Esophagus squamous epithelium (tissue), 5 donors: Measurements from ENCODE around the gene GAB4. TPM values are rescaled to one million over a fixed set of nuclear protein-coding genes. Genes with fewer than 3 reads are reported as not detected.
A peak's percentile ranks its signal among the peaks of the same experiment; 100 is the strongest.
"Not testable (repeated sequence)": the region's sequence is repeated elsewhere in the genome, so short reads cannot be mapped to it uniquely, and the experiment has no call there.

Experiments
- DNase-seq: peaks from one replicate; lab custom pipeline; 2025; lab: John Stamatoyannopoulos, UW
- H3K27ac ChIP-seq, 4 donors: fragments of 200-600 bp; sonication (generic); one replicate each; pipeline ENCODE4 v1.5.1; 2016 to 2019; ENCODE audit warnings: mild to moderate bottlenecking in 1 of 4
- H3K27me3 ChIP-seq, 4 donors: fragments of 200-600 bp; sonication (generic); 1 replicate in 3 of 4; 2 replicates in 1 of 4; pipeline versions ENCODE4 v1.5.1 to v1.6.0; 2017 to 2021; ENCODE audit warnings: antibody characterized with exemption in 1 of 4
- H3K36me3 ChIP-seq, 3 donors: fragments of 200-600 bp; sonication (generic); one replicate each; pipeline ENCODE4 v1.5.1; 2016 to 2019
- H3K4me1 ChIP-seq, 3 donors: fragments of 200-600 bp; sonication (generic); one replicate each; pipeline ENCODE4 v1.5.1; 2017 to 2019
- H3K4me3 ChIP-seq, 4 donors: fragments of 200-600 bp; sonication (generic); 1 replicate in 3 of 4; 2 replicates in 1 of 4; pipeline ENCODE4 v1.5.1; 2016 to 2019; ENCODE audit warnings: mild to moderate bottlenecking in 2 of 4, moderate library complexity in 1 of 4
- H3K9me3 ChIP-seq, 3 donors: fragments of 200-600 bp; sonication (generic); one replicate each; pipeline ENCODE4 v1.5.1; 2016 to 2019
- POLR2A ChIP-seq, 4 donors: fragments of 450-650 bp; IDR thresholded peaks; one replicate each; pipeline ENCODE4 v1.6.1; 2017; ENCODE audit warnings: antibody characterized with exemption in 4 of 4, mild to moderate bottlenecking in 4 of 4, moderate library complexity in 3 of 4
- WGBS, 2 donors: methylation state at CpG; one replicate each; pipeline ENCODE4 v1.1.5; 2018; 5-methylcytosine and 5-hydroxymethylcytosine counted together
- intact Hi-C: fragments of 100-400 bp; cut with DNase I; formaldehyde crosslinking; loops from one replicate; pipeline ENCODE4 v1.15.0; 2022
- total RNA-seq, 4 donors: library from RNA; depleted of rRNA; stranded (reverse); fragments of >200 nt; gene quantifications; one replicate each; pipeline ENCODE4 v1.1.0, GENCODE V29; 2016
- TF ChIP-seq, protein P1 (sequence below), 6 experiments: fragments of 450-650 bp in 4 of 6; fragments of 200-600 bp in 2 of 6; sonication (generic) in 2 of 6; IDR thresholded peaks; one replicate each; pipeline ENCODE4 v1.5.1; 2016 to 2019; ENCODE audit warnings: antibody characterized with exemption in 6 of 6, mild to moderate bottlenecking in 4 of 6, moderate library complexity in 4 of 6
- donor health status: DM: yes; HTN: yes; CAD: no.

The GAB4 gene
- total RNA-seq, 4 donors from 2014 or later, result not detected

DNA sequence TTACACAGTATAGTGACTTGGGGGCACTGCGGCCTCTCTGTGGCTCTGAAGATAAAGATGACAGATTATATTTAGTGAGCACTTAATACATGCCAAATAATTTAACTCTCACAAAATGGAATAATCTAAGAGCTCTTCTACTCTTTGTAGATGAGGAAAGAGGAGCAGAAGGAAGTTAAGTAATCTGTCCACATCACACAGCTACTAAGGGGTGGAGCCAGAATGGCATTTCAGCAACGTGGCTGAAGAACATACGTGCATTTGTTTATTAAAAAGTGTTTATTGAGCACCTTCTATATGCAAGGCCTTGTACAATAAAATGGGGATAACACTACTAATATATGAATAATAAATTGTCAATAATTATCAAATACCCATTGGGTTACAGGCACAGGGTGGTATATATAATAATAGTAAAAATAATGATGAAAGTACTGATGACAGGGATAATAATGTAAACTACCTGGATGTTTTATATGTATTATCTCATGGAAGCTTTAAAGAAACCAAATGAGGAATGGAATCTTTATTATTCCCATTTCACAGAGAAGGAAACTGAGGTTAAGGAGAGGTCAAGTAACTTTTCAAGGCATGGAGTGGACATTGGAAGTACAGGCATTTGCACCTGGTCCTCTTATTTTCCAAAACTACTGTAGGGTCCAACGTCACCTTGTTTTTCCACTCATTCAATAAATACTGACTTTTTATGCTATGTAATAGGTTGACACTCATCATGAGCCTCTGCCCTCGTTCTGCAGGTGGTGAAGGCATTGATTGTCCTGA is 38.7 kb upstream of the GAB4 start:
- Histone ChIP-seq H3K27ac (no peak overlapping the region), H3K36me3 (peaks cover 0 to 8% (median 0%) of the 10 kb centered on the region in 3 donors), H3K4me3 (no peak overlapping the region), H3K9me3 (no peaks in the 10 kb centered on the region), H3K4me1 (no peaks in the 10 kb centered on the region), H3K27me3 (peaks cover 0 to 11% (median 0%) of the 10 kb centered on the region in 4 donors)
- intact Hi-C loops, result no loop called here
- DNase-seq, result no peak
- TF ChIP-seq POLR2A (IDR thresholded peaks at IDR 0.05), result no peak
- TF ChIP-seq, protein P1, sequence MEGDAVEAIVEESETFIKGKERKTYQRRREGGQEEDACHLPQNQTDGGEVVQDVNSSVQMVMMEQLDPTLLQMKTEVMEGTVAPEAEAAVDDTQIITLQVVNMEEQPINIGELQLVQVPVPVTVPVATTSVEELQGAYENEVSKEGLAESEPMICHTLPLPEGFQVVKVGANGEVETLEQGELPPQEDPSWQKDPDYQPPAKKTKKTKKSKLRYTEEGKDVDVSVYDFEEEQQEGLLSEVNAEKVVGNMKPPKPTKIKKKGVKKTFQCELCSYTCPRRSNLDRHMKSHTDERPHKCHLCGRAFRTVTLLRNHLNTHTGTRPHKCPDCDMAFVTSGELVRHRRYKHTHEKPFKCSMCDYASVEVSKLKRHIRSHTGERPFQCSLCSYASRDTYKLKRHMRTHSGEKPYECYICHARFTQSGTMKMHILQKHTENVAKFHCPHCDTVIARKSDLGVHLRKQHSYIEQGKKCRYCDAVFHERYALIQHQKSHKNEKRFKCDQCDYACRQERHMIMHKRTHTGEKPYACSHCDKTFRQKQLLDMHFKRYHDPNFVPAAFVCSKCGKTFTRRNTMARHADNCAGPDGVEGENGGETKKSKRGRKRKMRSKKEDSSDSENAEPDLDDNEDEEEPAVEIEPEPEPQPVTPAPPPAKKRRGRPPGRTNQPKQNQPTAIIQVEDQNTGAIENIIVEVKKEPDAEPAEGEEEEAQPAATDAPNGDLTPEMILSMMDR (IDR thresholded peaks at IDR 0.05), result no peak
- WGBS, 2 donors, result 67 to 76% methylated on average over 5 of the region's 5 CpGs

DNA sequence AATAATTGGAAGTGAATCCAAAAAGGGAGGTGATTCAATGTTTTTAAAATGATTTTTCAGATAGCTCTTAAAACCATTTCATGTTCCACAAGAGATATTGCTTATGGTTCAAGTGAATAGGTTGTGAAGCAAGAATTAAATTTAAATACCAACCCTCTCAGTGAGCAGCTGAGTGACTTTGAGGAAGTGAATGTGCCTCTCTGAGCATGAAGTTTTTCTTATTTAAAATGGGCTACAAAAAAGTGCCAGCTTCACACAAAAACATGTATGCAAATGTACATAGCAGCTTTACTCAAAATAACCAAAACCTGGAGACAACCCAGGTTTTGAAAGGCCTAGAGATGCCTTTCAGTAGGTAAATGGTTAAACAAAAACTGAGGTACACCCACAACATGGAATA is 35.5 kb upstream of the GAB4 start:
- Histone ChIP-seq H3K27ac (no peak overlapping the region), H3K4me1 (peaks cover 0 to 5% (median 0%) of the 10 kb centered on the region in 3 donors), H3K27me3 (peaks cover 0 to 11% (median 0%) of the 10 kb centered on the region in 4 donors), H3K9me3 (no peaks in the 10 kb centered on the region), H3K36me3 (peaks cover 0 to 8% (median 0%) of the 10 kb centered on the region in 3 donors), H3K4me3 (no peak overlapping the region)
- DNase-seq, result no peak
- no peak for TF ChIP-seq POLR2A (IDR thresholded peaks at IDR 0.05)
- TF ChIP-seq, protein P1 (IDR thresholded peaks at IDR 0.05), result no peak
- intact Hi-C loops, result no loop called here

DNA sequence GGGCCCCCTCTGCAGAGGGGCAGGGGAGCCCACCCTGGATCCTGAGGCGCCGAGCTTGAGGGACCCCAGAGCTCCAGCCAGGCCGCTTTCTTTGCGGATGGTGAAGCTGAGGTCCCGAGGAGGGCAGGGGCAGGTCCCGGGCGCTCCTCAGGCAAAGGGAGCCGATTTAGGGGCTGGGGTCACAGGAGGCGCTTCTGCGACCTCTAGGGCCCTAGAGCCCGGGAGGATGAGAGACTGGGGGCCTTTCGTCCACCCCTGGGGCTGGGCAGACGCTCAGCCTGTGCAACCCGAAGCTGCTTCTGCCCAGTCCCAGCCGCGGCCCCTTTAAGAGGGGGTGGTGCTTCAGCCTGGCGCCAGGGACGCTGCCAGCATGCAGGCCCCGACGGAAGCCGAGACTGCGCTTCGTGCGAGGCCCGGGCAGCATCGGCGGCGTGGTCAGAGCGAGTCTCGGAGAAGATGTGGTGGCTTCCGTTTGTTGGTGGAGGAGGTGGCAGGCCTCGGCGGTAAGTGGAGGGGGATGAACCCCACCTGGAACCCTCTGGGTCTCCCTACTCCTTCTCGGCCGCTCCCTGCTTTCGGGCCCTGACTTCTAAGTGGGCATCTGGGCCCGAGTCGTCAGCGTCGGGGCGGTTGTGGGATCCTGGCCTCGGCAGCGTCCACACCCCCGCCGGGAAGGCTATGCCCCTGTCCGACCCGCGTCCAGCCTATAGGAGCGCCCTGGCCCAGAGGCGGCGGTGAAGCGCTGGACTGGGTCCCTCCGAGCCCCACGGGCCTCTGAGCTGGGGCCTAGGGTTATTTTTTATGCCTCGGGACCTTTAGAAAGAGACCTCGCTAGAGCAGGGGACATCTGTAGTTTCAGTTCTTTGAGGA is 29.1 kb upstream of the GAB4 start:
- H3K9me3 ChIP-seq, DNase-seq, intact Hi-C loops, H3K36me3 ChIP-seq: not testable (repeated sequence)
- peak overlapping the region; percentile 52 to 78 (median 63) for H3K27ac ChIP-seq
- H3K4me1 ChIP-seq, result peaks cover 3 to 22% (median 3%) of the 10 kb centered on the region in 3 donors
- peaks cover 0 to 34% (median 0%) of the 10 kb centered on the region in 4 donors for H3K27me3 ChIP-seq
- WGBS, 2 donors, result 43 to 80% methylated on average over 1 to 8 of the region's 56 CpGs
- H3K4me3 ChIP-seq, result peak overlapping the region; percentile 28 to 64 (median 50)

DNA sequence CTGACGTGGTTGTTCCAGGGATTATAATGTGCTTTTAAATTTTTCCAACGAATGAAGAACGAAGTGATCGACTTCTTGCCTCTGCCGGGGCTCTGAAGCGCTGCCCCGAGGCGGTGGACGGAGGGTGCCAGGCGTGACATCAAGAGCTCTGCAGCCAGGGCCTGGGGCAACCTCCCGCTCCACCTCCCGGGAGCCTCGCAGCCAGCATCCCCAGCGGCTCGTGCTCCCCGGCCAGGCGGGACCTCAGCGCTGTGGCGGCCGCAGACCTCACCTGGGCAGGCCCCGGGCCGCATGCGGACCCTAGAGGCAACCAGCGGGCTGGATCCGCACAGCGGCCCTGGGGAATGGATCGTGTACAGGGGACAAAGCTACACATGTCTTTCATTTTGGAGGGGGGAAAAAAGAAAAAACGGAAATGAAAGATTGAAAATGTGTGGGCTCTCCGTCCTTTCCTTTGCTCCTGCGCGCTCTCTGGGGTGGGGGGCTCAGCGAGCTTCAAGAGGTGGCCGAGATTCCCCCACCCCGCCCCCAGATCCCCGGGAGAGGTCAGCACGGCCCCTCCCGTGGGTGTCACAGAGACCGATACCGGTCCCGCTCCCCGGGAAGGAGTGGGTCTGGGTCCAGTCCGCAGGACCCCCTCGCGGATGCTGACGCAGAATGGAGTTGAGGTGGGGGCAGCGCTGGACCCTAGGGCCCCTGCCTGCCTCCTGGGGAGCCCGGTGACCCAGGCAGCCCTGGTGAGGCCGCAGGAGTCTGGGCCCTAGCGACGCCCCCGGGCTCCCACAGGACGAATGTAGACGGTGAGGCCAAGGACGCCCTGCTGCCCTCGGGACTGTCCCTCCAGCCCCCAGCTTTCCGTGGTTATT is 28.2 kb upstream of the GAB4 start:
- Histone ChIP-seq H3K27ac (peak overlapping the region; percentile 16 to 63 (median 48)), H3K27me3 (peaks cover 0 to 34% (median 0%) of the 10 kb centered on the region in 4 donors), H3K4me1 (peaks cover 3 to 22% (median 3%) of the 10 kb centered on the region in 3 donors), H3K4me3 (peak overlapping the region; percentile 28 to 64 (median 50))
- H3K36me3 ChIP-seq, intact Hi-C loops, H3K9me3 ChIP-seq, DNase-seq: not testable (repeated sequence)
- WGBS, 2 donors, result 8 to 10% methylated on average over 11 to 21 of the region's 56 CpGs

DNA sequence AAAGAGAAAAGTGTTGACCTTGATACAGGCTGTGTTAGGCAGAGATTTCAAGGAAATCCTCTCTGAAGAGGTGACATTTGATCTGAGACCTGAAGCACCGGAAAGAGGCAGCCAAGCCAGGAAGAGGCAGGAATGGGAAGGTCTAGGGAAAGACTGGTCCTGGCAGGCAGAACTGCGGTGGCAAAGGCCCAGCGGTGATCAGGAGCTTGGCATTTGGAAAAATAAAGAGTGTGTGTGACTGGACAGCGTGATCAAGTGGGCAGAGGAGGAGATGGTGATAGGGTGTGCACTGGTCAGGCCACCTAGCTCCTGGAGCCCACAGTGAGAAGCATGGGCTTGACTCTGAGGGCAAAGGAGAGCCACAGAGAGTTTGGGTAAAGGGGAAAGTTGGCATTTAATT is 27.2 kb upstream of the GAB4 start:
- intact Hi-C loops, result no loop called here
- peaks cover 3 to 22% (median 3%) of the 10 kb centered on the region in 3 donors for H3K4me1 ChIP-seq
- H3K27me3 ChIP-seq, result peaks cover 0 to 34% (median 0%) of the 10 kb centered on the region in 4 donors
- H3K27ac ChIP-seq, result no peak overlapping the region
- WGBS, 2 donors, result 32 to 34% methylated on average over 4 of the region's 4 CpGs
- H3K36me3 ChIP-seq, result no peaks in the 10 kb centered on the region
- no peak overlapping the region for H3K4me3 ChIP-seq
- H3K9me3 ChIP-seq, result no peaks in the 10 kb centered on the region
- no peak for DNase-seq
- TF ChIP-seq, protein P1 (IDR thresholded peaks at IDR 0.05), result no peak
- no peak for TF ChIP-seq POLR2A (IDR thresholded peaks at IDR 0.05)

DNA sequence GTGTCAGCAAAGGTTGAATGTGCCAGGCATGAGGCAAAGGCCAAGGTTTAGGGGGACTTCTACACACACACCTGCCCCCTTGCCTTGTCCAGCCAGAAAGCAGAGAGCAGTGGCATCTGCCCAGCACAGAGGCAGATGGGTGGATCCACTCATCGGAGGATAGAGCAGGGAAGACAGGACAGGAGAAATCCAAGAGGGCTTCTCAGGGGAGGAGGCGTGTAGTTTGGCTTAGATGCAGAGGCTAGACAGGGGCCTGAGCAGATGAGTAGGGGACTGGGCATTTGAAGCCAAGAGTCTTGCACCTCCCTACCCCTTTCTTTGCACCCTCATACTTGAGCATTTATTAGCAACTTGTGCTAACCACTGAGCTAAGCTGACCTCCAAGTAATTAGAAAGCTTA is 26.5 kb upstream of the GAB4 start:
- H3K4me3 ChIP-seq, H3K9me3 ChIP-seq, H3K27ac ChIP-seq, DNase-seq, intact Hi-C loops, H3K36me3 ChIP-seq: not testable (repeated sequence)
- H3K27me3 ChIP-seq, result peaks cover 0 to 34% (median 0%) of the 10 kb centered on the region in 4 donors
- peaks cover 3 to 22% (median 3%) of the 10 kb centered on the region in 3 donors for H3K4me1 ChIP-seq
- WGBS, 2 donors, result 86 to 100% methylated on average over 1 to 2 of the region's 2 CpGs

DNA sequence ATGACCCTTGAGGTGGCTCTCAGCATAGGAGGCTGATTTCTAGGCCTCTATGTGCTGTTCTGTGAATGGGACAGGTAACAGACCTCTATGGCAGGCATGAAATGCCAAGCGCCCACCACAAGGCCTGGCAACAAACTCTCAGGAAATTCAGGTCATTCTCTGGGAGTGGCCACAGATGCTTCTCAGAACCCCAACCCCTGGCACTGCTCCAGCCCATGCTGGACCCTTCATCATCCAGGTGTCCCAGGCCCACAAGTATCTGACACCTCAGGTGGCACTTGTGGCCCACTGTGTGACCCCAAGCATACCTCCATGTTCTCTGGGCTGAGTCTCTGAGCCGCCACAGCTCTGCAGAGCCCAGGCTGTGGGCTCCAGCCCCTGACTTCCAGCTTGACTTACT is 24.3 kb upstream of the GAB4 start:
- Histone ChIP-seq H3K27me3 (peaks cover 0 to 30% (median 0%) of the 10 kb centered on the region in 4 donors), H3K4me1 (peaks cover 3 to 16% (median 3%) of the 10 kb centered on the region in 3 donors)
- H3K27ac ChIP-seq, DNase-seq, H3K36me3 ChIP-seq, intact Hi-C loops, H3K4me3 ChIP-seq, H3K9me3 ChIP-seq: not testable (repeated sequence)
- WGBS, 2 donors, result 100% methylated on average over 1 of the region's 2 CpGs; no CpG with 5 or more reads in 1 of the 2 donors

DNA sequence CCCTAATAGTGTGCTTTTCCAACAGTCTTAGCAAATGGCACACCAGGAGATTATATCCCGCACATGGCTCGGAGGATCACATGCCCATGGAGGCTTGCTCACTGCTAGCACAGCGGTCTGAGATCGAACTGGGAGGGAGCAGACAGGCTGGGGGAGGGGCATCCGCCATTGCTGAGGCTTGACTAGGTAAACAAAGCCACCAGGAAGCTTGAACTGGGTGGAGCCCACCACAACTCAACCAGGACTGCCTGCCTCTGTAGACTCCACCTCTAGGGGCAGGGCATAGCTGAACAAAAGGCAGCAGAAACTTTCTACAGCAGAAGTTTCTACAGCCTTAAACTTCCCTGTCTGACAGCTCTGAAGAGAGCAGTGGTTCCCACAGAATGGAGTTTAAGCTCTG is 16.4 kb upstream of the GAB4 start:
- DNase-seq, intact Hi-C loops: not testable (repeated sequence)

More for the DNA sequence above, 16.4 kb upstream of the GAB4 start:
- not testable (repeated sequence) for H3K4me1 ChIP-seq, H3K36me3 ChIP-seq, H3K4me3 ChIP-seq, H3K9me3 ChIP-seq, H3K27ac ChIP-seq, H3K27me3 ChIP-seq
- 59 to 73% methylated on average over 2 to 3 of the region's 5 CpGs for WGBS, 2 donors
